Placental epithelial cell (primary cell): ENCODE results near the gene TMEM86B. TPM values are rescaled to one million over a fixed set of nuclear protein-coding genes. Genes with fewer than 3 reads are reported as not detected.

Experiments used
- small RNA-seq: library from RNA; depleted of rRNA; stranded (forward); fragments of <200 nt; gene quantifications from one replicate; pipeline ENCODE3, GENCODE V24; 2012
- total RNA-seq: library from RNA; depleted of rRNA; stranded (reverse); fragments of >200 nt; gene quantifications from 2 replicates; pipeline ENCODE4 v1.2.3, GENCODE V29; 2012

The TMEM86B gene, protein sequence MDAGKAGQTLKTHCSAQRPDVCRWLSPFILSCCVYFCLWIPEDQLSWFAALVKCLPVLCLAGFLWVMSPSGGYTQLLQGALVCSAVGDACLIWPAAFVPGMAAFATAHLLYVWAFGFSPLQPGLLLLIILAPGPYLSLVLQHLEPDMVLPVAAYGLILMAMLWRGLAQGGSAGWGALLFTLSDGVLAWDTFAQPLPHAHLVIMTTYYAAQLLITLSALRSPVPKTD
- 3.9 TPM in 2 replicates for total RNA-seq

DNA sequence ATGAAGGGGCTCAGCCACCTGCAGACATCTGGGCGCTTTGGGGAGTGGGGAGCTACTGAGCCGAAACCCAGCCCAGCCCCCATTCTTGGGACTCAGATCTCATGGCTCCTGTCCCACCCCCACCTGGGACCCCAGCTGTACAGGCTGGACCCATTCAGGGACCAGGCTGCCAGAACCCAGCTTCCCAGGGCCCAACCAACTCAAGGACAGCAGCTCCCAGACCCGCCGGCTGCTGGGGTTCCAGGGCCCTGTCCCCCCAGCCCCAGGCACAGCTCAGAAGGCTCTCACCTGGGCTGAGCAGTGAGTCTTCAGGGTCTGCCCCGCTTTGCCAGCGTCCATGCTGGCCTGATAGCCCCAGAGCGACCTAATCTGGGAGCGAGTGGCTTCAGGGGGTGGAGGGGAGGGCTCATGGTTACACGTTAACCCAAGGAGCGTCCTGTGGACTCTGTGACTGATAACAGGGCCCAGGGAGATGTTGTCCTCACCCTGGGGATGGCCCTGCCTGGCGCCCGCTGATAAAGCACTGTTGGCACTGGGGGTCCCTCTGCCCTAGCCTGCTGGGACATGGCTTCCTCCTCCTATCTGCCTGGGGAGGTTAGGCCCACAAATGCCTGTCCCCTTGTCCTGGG lies at the start of gene TMEM86B:
Gene TMEM86B (minus strand): TSS at position 361 of the 629 bp plus-strand sequence. CDS start 22 bp downstream, at position 339.

DNA sequence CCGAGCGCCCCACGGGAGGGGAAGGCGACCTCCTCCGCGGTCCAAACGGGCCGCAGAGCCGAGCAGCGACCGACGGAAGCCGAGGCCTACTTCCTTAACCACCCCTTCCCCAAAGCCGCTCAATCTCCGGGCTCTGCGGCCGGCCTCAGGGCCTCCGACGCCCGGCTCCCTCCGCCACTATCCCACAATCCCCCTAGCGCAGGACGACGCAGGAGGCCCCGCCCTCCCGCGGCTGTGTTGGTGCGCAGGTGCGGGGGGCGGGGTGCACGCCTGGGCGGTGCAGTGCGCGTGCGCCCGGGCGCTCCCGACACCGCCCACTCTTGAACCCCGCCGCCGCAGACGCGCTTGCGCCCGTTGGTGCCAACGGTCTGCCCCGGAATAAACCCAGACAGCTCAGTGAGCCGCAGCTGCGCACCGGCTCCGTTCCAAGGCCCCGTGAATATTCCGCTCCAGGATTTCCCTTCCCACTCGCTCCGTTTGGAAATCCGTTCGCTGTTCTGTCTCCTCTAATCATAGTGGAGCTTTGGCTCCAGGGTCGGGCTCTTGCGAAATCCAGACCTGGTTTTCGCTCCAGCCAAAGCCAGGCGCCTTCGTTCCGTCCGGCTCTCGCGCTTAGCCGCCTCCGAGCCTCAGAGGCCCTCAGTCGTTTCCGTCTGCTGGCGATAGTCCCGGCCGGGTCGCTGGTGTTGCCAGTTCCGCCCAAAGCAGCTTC lies 30.4 kb upstream of the TMEM86B start, which contains the start of gene PPP6R1:
Gene PPP6R1 (minus strand): TSS at position 190 of the 712 bp plus-strand sequence. CDS start 11,914 bp downstream, outside the sequence.

DNA sequence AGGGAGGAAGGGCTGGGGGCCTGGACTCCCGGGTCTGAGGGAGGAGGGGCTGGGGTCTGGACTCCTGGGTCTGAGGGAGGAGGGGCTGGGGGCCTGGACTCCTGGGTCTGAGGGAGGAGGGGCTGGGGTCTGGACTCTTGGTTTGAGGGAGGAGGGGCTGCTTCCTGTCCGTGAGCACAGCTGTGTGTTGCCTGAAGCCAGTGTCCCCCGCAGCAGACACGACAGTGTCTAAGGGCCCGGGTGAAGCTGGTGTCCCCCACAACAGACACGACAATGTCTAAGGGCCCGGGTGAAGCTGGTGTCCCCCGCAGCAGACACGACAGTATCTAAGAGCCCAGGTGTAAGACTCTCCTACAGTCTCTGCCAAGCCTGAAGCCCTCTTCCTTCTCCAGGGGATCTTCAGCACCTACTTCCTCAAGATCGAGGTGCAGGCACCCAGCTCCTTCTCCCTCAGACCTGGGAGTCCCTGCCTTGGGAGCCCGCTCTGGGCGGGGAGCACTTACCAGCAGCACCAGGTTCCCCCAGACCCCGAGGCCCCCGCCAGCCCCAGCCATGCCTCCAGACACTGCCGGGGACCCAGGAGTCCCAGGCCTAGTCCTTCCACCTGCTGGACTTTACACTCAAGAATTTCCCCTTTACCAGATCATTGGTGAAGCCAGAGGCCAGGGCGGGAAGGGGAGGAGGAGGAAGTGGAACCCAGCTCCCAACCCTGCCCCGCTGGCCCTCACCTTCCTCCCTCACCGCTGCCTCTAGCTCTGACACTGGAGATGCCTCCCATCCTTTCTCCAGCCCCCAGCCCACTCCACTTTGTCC lies 19.5 kb downstream of the TMEM86B start, which contains the start of gene PTPRH:
Gene PTPRH (minus strand): TSS at position 622 of the 813 bp plus-strand sequence. CDS start 68 bp downstream, at position 554.

DNA sequence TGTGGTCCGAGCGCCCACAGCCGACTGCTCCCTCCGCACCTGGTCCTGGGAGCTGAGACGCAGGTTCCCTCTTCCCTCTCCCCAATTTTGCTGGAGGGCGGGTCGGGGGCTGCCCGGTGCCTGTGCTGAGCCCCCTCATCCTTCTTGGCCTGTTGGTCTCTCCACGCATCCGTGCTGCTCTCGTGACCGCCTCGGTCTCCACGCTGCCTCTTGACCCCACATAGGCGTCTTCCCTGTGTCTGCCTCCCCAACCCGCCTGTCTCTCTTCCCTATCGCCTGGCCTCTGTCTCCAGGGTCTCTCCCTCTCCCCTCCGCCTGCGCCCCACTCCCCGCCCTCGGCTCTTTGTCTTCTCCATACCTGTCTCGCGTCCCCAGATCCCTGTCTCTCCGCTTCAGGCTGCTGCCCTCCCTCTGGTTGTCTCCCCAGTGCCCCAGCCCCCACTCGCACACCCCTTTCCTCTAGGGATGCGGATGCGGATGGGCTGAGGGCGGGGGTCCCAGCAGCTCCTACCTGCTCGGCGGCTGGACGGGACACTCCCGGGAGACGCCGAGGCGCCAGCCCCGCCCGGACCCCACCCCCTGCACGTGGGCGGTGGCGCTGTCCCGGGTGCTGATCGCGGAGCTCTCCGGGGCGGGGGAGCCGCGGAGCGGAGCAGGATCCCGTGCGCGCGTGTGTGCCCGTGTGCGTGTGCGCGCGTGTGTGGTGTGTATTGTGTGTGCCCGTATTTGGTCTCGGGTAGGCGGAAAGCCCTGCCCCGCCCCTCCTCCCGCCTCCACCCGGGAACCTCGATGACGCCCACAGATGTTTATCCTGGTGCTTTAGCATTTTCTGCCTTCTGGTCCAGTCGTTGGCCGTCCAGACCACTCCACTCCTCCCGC lies 48.7 kb downstream of the TMEM86B start, which contains the start of gene SYT5:
Gene SYT5 (minus strand): TSS at position 684 of the 879 bp plus-strand sequence. CDS start 1,248 bp downstream, outside the sequence.

Small RNA genes within 50 kb of the gene (small RNA-seq; reads per million reads assigned to genes)
- not detected for gene MIR6802
- not detected for gene MIR6803
- gene MIR6804 = not detected

Other genes with a start within 250 kb of the TMEM86B start
- gene GP6, start 190.5 kb downstream of the TMEM86B start, total RNA-seq = 0.39 and 1.8 TPM in 2 replicates
- gene RDH13, start 165.6 kb downstream of the TMEM86B start, total RNA-seq = 23.2 and 55.0 TPM in 2 replicates
- 45.9 and 64.6 TPM in 2 replicates for gene EPS8L1, start 152.9 kb downstream of the TMEM86B start, total RNA-seq
- gene PPP1R12C, start 111.1 kb downstream of the TMEM86B start, total RNA-seq = 53.4 and 55.2 TPM in 2 replicates
- gene TNNT1, start 79.6 kb downstream of the TMEM86B start, total RNA-seq = 28.4 and 80.9 TPM in 2 replicates
- gene TNNI3, start 71.0 kb downstream of the TMEM86B start, total RNA-seq = 0.43 TPM in 1 of 2 replicates, not detected in the other
- gene DNAAF3, start 62.1 kb downstream of the TMEM86B start, total RNA-seq = 0.76 TPM in 1 of 2 replicates, not detected in the other
- not detected in 2 replicates for gene SYT5, start 48.5 kb downstream of the TMEM86B start, total RNA-seq
- gene PTPRH, start 19.3 kb downstream of the TMEM86B start, total RNA-seq = under 0.01 and 0.22 TPM in 2 replicates
- gene PPP6R1, start 30.3 kb upstream of the TMEM86B start, total RNA-seq = 32.2 and 54.1 TPM in 2 replicates
- 20.4 and 64.0 TPM in 2 replicates for gene HSPBP1, start 51.3 kb upstream of the TMEM86B start, total RNA-seq
- 0.79 and 2.2 TPM in 2 replicates for gene BRSK1, start 55.2 kb upstream of the TMEM86B start, total RNA-seq
- gene TMEM150B, start 96.6 kb upstream of the TMEM86B start, total RNA-seq = not detected in 2 replicates
- 10.5 and 24.3 TPM in 2 replicates for gene KMT5C, start 111.1 kb upstream of the TMEM86B start, total RNA-seq
- 0.11 and 0.79 TPM in 2 replicates for gene COX6B2, start 126.0 kb upstream of the TMEM86B start, total RNA-seq
- gene GARIN5B, start 134.5 kb upstream of the TMEM86B start, total RNA-seq = 0.39 TPM in 1 of 2 replicates, not detected in the other
- 5.1 and 7.7 TPM in 2 replicates for gene IL11, start 141.7 kb upstream of the TMEM86B start, total RNA-seq
- gene TMEM190, start 148.1 kb upstream of the TMEM86B start, total RNA-seq = 2.0 TPM in 1 of 2 replicates, not detected in the other
- 0.39 and 3.7 TPM in 2 replicates for gene TMEM238, start 155.5 kb upstream of the TMEM86B start, total RNA-seq
- gene RPL28, start 157.2 kb upstream of the TMEM86B start, total RNA-seq = 362 and 492 TPM in 2 replicates
- 30.2 and 81.9 TPM in 2 replicates for gene UBE2S, start 179.0 kb upstream of the TMEM86B start, total RNA-seq
- gene SHISA7, start 214.5 kb upstream of the TMEM86B start, total RNA-seq = not detected in 2 replicates
- 63.6 and 80.4 TPM in 2 replicates for gene ISOC2, start 232.9 kb upstream of the TMEM86B start, total RNA-seq
- gene C19orf85, start 236.0 kb upstream of the TMEM86B start, total RNA-seq = not detected in 2 replicates
- gene ZNF628, start 247.9 kb upstream of the TMEM86B start, total RNA-seq = 2.0 and 2.8 TPM in 2 replicates